Right lobe of liver (tissue), 6 donors: ENCODE results near the gene KAZN. TPM values are rescaled to one million over a fixed set of nuclear protein-coding genes. Genes with fewer than 3 reads are reported as not detected.
"Not testable (repeated sequence)": the region's sequence is repeated elsewhere in the genome, so short reads cannot be mapped to it uniquely, and the experiment has no call there.

ENCODE experiments used
- ATAC-seq, 4 donors: fragments of 200-7000 bp; cut with Tn5 transposase; one replicate each; pipeline ENCODE4 v1.9.1; 2020; ENCODE audit warnings: mild to moderate bottlenecking in 4 of 4, moderate library complexity in 4 of 4
- DNase-seq, 3 donors: peaks; one replicate each; pipeline ENCODE4 v3.0.0-alpha.2; 2020
- H3K27ac ChIP-seq, 3 donors: fragments of 200-600 bp; one replicate each; pipeline ENCODE4 v1.8.0; 2022
- H3K27me3 ChIP-seq, 2 donors: fragments of 200-600 bp; one replicate each; pipeline ENCODE4 v1.8.0; 2022
- H3K36me3 ChIP-seq, 4 donors: fragments of 200-600 bp; sonication (generic) in 1 of 4; one replicate each; pipeline versions ENCODE4 v1.5.1 to v1.8.0; 2017 to 2022; ENCODE audit warnings: control low read depth in 1 of 4
- H3K4me1 ChIP-seq, 4 donors: fragments of 200-600 bp; sonication (generic) in 1 of 4; one replicate each; pipeline versions ENCODE4 v1.5.1 to v1.8.0; 2017 to 2022; ENCODE audit warnings: control low read depth in 1 of 4
- H3K4me3 ChIP-seq, 3 donors: fragments of 200-600 bp; one replicate each; pipeline ENCODE4 v1.8.0; 2022
- H3K9me3 ChIP-seq, 4 donors: fragments of 200-600 bp; sonication (generic) in 1 of 4; one replicate each; pipeline versions ENCODE4 v1.5.1 to v1.8.0; 2017 to 2022; ENCODE audit warnings: control low read depth in 1 of 4
- CTCF ChIP-seq, 4 donors: fragments of 200-600 bp in 3 of 4; fragments of 450-650 bp in 1 of 4; IDR thresholded peaks; one replicate each; pipeline versions ENCODE4 v1.5.1 to v1.8.0; 2016 to 2022; ENCODE audit warnings: antibody characterized with exemption in 4 of 4, mild to moderate bottlenecking in 2 of 4
- POLR2A ChIP-seq: fragments of 450-650 bp; IDR thresholded peaks from one replicate; pipeline ENCODE4 v1.6.1; 2017; ENCODE audit warnings: antibody characterized with exemption, mild to moderate bottlenecking
- WGBS: methylation state at CpG from one replicate; pipeline ENCODE4 v1.1.6; 2018; ENCODE audit warnings: low coverage, low lambda C conversion rate; ENCODE audit not compliant: insufficient coverage; ENCODE audit errors: missing lambda C conversion rate; 5-methylcytosine and 5-hydroxymethylcytosine counted together
- intact Hi-C, 2 donors: fragments of 100-400 bp; cut with DNase I; formaldehyde crosslinking; loops; one replicate each; pipeline versions ENCODE4 v1.11.2 to v1.14.1; 2022
- total RNA-seq, 6 experiments: library from RNA; depleted of rRNA in 2 of 6; stranded (reverse); fragments of >200 nt in 2 of 6; fragmentation: NEBNext Ultra II Directional in 3 of 6; extraction: Animal tissue kit (Norgen Biotek cat#: 25700) in 3 of 6; gene quantifications; one replicate each; pipeline versions ENCODE4 v1.1.0 to v1.2.4, GENCODE V29; 2016 to 2023
- donor health status: DM: no; HTN: yes; CAD: no.
- donor health status: DM: no; HTN: no; CAD: no.
- donor health status: DM: no; HTN: no; CAD: no.
- donor health status: DM: no; HTN: yes; CAD: no.
- donor health status: DM: no; HTN: yes; CAD: no.

Gene KAZN
- total RNA-seq, 6 experiments from 2014 or later: 1.5 to 7.2 (median 2.7) TPM

GRCh38 chr1:14958249-14959058 lies 360.0 kb downstream of the KAZN start:
- ATAC-seq: no peak

GRCh38 chr1:14959059-14959694 lies 360.7 kb downstream of the KAZN start:
- no peaks in the 10 kb centered on the region for H3K4me1 ChIP-seq
- no peak overlapping the region for H3K4me3 ChIP-seq
- H3K36me3 ChIP-seq: no peaks in the 10 kb centered on the region
- H3K27me3 ChIP-seq: no peaks in the 10 kb centered on the region
- H3K27ac ChIP-seq: no peak overlapping the region
- ATAC-seq (no peak), DNase-seq (no peak)
- 52% methylated on average over 8 of the region's 14 CpGs for WGBS
- intact Hi-C loops: no loop called here
- no peak for TF ChIP-seq CTCF (IDR thresholded peaks at IDR 0.05)
- TF ChIP-seq POLR2A: no peak
- H3K9me3 ChIP-seq: no peaks in the 10 kb centered on the region

More at GRCh38 chr1:14958249-14959058, 360.0 kb downstream of the KAZN start:
- intact Hi-C loops: no loop called here
- Histone ChIP-seq H3K4me1 (no peaks in the 10 kb centered on the region), H3K27me3 (no peaks in the 10 kb centered on the region), H3K4me3 (no peak overlapping the region), H3K27ac (no peak overlapping the region), H3K9me3 (no peaks in the 10 kb centered on the region), H3K36me3 (no peaks in the 10 kb centered on the region)
- WGBS: 80% methylated on average over 1 of the region's 19 CpGs
- no peak for DNase-seq
- no peak for TF ChIP-seq CTCF (IDR thresholded peaks at IDR 0.05)
- no peak for TF ChIP-seq POLR2A

- TF ChIP-seq POLR2A (no peak), CTCF (IDR thresholded peaks at IDR 0.05) (no peak)
Measured at GRCh38 chr1:14961661-14962267, 363.3 kb downstream of the KAZN start.

GRCh38 chr1:14962407-14962806 lies 363.9 kb downstream of the KAZN start:
- no peak overlapping the region for H3K4me3 ChIP-seq
- no peaks in the 10 kb centered on the region for H3K9me3 ChIP-seq
- no peak overlapping the region for H3K27ac ChIP-seq
- no peaks in the 10 kb centered on the region for H3K36me3 ChIP-seq
- H3K27me3 ChIP-seq: no peaks in the 10 kb centered on the region
- ATAC-seq (no peak), DNase-seq (no peak)
- 50% methylated on average over 2 of the region's 7 CpGs for WGBS
- TF ChIP-seq CTCF (IDR thresholded peaks at IDR 0.05): no peak
- no peak for TF ChIP-seq POLR2A
- no peaks in the 10 kb centered on the region for H3K4me1 ChIP-seq
- intact Hi-C loops: no loop called here

More at GRCh38 chr1:14961661-14962267, 363.3 kb downstream of the KAZN start:
- no peaks in the 10 kb centered on the region for H3K36me3 ChIP-seq
- H3K4me1 ChIP-seq: no peaks in the 10 kb centered on the region
- H3K27ac ChIP-seq: no peak overlapping the region
- intact Hi-C loops: no loop called here
- H3K27me3 ChIP-seq: no peaks in the 10 kb centered on the region
- DNase-seq (no peak), ATAC-seq (no peak)
- no peaks in the 10 kb centered on the region for H3K9me3 ChIP-seq
- WGBS: 63% methylated on average over 2 of the region's 3 CpGs
- H3K4me3 ChIP-seq: no peak overlapping the region

- WGBS: 63% methylated on average over 10 of the region's 10 CpGs
- not testable (repeated sequence) for DNase-seq
Measured at GRCh38 chr1:14963791-14964710, 365.6 kb downstream of the KAZN start.

More at GRCh38 chr1:14963791-14964710, 365.6 kb downstream of the KAZN start:
- ATAC-seq, intact Hi-C loops, H3K36me3 ChIP-seq, H3K9me3 ChIP-seq, H3K27me3 ChIP-seq, H3K4me3 ChIP-seq, H3K4me1 ChIP-seq, H3K27ac ChIP-seq: not testable (repeated sequence)
